SK-N-SH treated with all-trans-retinoic acid at 6 μM for 48 hours (cell line): Measurements from ENCODE around the gene GRIK1.

Experiments used
- ARNTL ChIP-seq: fragments of 450-650 bp; formaldehyde crosslinking; IDR thresholded peaks from 2 replicates; pipeline ENCODE4 v1.5.0; 2020; ENCODE audit warnings: low read depth, mild to moderate bottlenecking, moderate library complexity, borderline replicate concordance
- GLIS3 ChIP-seq: fragments of 250-450 bp; sonication (Bioruptor Pico); IDR thresholded peaks from 2 replicates; pipeline ENCODE4 v1.5.0; 2020; ENCODE audit warnings: mild to moderate bottlenecking, moderate library complexity
- ISL1 ChIP-seq: fragments of 250-450 bp; sonication (Bioruptor Pico); IDR thresholded peaks from 2 replicates; pipeline ENCODE4 v2.1.2; 2022; ENCODE audit warnings: mild to moderate bottlenecking, moderate library complexity
- PATZ1 ChIP-seq: fragments of 250-450 bp; sonication (Bioruptor Pico); IDR thresholded peaks from 2 replicates; pipeline ENCODE4 v1.8.0; 2020; ENCODE audit warnings: mild to moderate bottlenecking, moderate library complexity, borderline replicate concordance
- RARB ChIP-seq: fragments of 250-450 bp; sonication (Bioruptor Pico); IDR thresholded peaks from 2 replicates; pipeline ENCODE4 v1.8.0; 2021; ENCODE audit warnings: mild to moderate bottlenecking, moderate library complexity
- SNAI2 ChIP-seq: fragments of 250-450 bp; sonication (Bioruptor Pico); IDR thresholded peaks from 2 replicates; pipeline ENCODE4 v1.5.0; 2020; ENCODE audit warnings: mild to moderate bottlenecking, moderate library complexity
- TCF4 ChIP-seq: fragments of 250-450 bp; sonication (Bioruptor Pico); IDR thresholded peaks from 2 replicates; pipeline ENCODE4 v1.8.0; 2021; ENCODE audit warnings: mild to moderate bottlenecking, moderate library complexity, borderline replicate concordance
- ZFP30 ChIP-seq: fragments of 450-650 bp; formaldehyde crosslinking; IDR thresholded peaks from 2 replicates; pipeline ENCODE4 v1.5.0; 2022; ENCODE audit warnings: mild to moderate bottlenecking, moderate library complexity
- ZNF70 ChIP-seq: fragments of 450-650 bp; formaldehyde crosslinking; IDR thresholded peaks from 2 replicates; pipeline ENCODE4 v1.5.0; 2020; ENCODE audit warnings: mild to moderate bottlenecking, moderate library complexity
- ZNF8 ChIP-seq: fragments of 450-650 bp; formaldehyde crosslinking; IDR thresholded peaks from 2 replicates; pipeline ENCODE4 v1.5.0; 2020; ENCODE audit warnings: mild to moderate bottlenecking, moderate library complexity
- TF ChIP-seq, protein P1 (sequence below): fragments of 250-450 bp; sonication (Bioruptor Pico); IDR thresholded peaks from 2 replicates; pipeline ENCODE4 v1.8.0; 2021; ENCODE audit warnings: low read depth, mild to moderate bottlenecking, moderate library complexity, borderline replicate concordance

DNA sequence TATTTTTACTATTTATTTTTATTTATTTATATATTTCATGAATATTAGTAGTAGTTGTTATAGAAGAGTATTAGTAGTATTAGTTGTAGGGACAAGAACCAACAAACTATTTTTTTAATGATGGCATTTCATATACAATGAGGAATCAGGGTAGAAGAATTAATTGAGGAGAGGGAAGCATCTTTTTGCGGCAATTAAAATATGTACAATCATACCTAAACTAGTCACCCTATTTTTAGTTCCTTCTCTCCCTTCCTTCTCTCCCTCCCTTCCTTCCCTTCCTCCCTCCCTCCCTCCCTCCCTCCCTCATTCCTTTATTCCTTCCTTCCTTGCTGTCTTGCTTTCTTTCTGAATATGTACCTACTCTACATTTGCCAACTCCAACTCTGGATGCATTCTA lies 189.8 kb downstream of the GRIK1 start:
- TF ChIP-seq TCF4 (no peak), ISL1 (CRISPR knock-in tag) (no peak), ARNTL (CRISPR knock-in tag) (no peak), ZFP30 (no peak), ZNF8 (CRISPR knock-in tag) (no peak), PATZ1 (CRISPR knock-in tag) (no peak), RARB (no peak), ZNF70 (CRISPR knock-in tag) (no peak), GLIS3 (no peak), SNAI2 (no peak)
- TF ChIP-seq, protein P1, sequence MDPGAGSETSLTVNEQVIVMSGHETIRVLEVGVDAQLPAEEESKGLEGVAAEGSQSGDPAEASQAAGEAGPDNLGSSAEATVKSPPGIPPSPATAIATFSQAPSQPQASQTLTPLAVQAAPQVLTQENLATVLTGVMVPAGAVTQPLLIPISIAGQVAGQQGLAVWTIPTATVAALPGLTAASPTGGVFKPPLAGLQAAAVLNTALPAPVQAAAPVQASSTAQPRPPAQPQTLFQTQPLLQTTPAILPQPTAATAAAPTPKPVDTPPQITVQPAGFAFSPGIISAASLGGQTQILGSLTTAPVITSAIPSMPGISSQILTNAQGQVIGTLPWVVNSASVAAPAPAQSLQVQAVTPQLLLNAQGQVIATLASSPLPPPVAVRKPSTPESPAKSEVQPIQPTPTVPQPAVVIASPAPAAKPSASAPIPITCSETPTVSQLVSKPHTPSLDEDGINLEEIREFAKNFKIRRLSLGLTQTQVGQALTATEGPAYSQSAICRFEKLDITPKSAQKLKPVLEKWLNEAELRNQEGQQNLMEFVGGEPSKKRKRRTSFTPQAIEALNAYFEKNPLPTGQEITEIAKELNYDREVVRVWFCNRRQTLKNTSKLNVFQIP (CRISPR knock-in tag) = no peak
